ENCODE measurements around the gene KCNMB2. TPM values are rescaled to one million over a fixed set of nuclear protein-coding genes. Genes with fewer than 3 reads are reported as not detected.
A peak's percentile ranks its signal among the peaks of the same experiment; 100 is the strongest.
"Not testable (repeated sequence)": the region's sequence is repeated elsewhere in the genome, so short reads cannot be mapped to it uniquely, and the experiment has no call there.

KCNMB2 gene
- total and polyA plus RNA-seq, 2 experiments from 2014 or later: not detected

- no peaks in the 10 kb centered on the region for H3K9me2 ChIP-seq (ENCODE audit: insufficient read depth)
- H3K27ac ChIP-seq: no peak overlapping the region
- H3K4me1 ChIP-seq (ENCODE audit: insufficient read depth): no peaks in the 10 kb centered on the region
- H3K36me3 ChIP-seq (ENCODE audit: low read depth): no peaks in the 10 kb centered on the region
- H3F3A ChIP-seq (ENCODE audit: insufficient read depth): no peaks in the 10 kb centered on the region
- no peak overlapping the region for H3K9ac ChIP-seq
- TF ChIP-seq EZH2phosphoT487 (IDR thresholded peaks at IDR 0.05; ENCODE audit: insufficient read depth, low read depth) (no peak), EZH2 (IDR thresholded peaks at IDR 0.05; ENCODE audit: insufficient read depth, poor library complexity, severe bottlenecking) (no peak)
- H3K27me3 ChIP-seq (replicated peaks; ENCODE audit: insufficient read depth): no peaks in the 10 kb centered on the region
- H3K79me2 ChIP-seq (ENCODE audit: insufficient read depth): no peaks in the 10 kb centered on the region
- no peak overlapping the region for H3K4me2 ChIP-seq (ENCODE audit: unreplicated experiment)
- H3K9me3 ChIP-seq (ENCODE audit: low read depth): no peaks in the 10 kb centered on the region
- DNase-seq: no peak
- no peak overlapping the region for H2AFZ ChIP-seq
- no peak overlapping the region for H3K4me3 ChIP-seq
- in situ Hi-C loops (cut with MboI): no loop called here
- no peaks in the 10 kb centered on the region for H4K20me1 ChIP-seq (ENCODE audit: insufficient read depth)
Measured at GRCh38 chr3:178510496-178510895, 25.7 kb upstream of the KCNMB2 start.

DNA sequence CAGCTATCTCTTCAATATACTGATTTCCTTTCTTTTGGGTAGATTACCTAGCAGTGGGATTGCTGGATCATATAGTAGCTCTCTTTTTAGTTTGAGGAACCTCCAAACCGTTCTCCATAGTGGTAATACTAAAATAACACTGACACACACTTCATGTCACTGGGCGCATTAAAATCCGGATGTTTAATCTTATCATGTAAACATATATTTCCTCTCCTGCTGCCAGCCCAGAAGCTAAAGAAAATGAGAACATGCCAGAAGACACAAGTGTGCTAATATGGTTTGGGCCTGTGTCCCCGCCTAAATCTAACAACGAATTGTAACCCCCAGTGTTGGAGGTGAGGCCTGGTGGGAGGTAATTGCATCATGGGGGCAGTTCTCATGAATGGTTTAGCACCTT is 23.6 kb upstream of the KCNMB2 start:
- H3K9me3 ChIP-seq (ENCODE audit: low read depth): no peaks in the 10 kb centered on the region
- 58 to 60% methylated on average over 5 of the region's 5 CpGs for WGBS, 2 experiments (ENCODE audit: low coverage in 1 of 2, low lambda C conversion rate in 2 of 2, missing lambda C conversion rate in 2 of 2)
- H3F3A ChIP-seq (ENCODE audit: insufficient read depth): no peaks in the 10 kb centered on the region
- H3K27me3 ChIP-seq (replicated peaks; ENCODE audit: insufficient read depth): no peaks in the 10 kb centered on the region
- no peak overlapping the region for H3K4me3 ChIP-seq
- no peaks in the 10 kb centered on the region for H3K79me2 ChIP-seq (ENCODE audit: insufficient read depth)
- H3K4me2 ChIP-seq (ENCODE audit: unreplicated experiment): no peak overlapping the region
- H3K9ac ChIP-seq: no peak overlapping the region
- H3K27ac ChIP-seq: no peak overlapping the region
- H3K36me3 ChIP-seq (ENCODE audit: low read depth): no peaks in the 10 kb centered on the region
- no peak for DNase-seq
- H3K4me1 ChIP-seq (ENCODE audit: insufficient read depth): no peaks in the 10 kb centered on the region
- no peaks in the 10 kb centered on the region for H3K9me2 ChIP-seq (ENCODE audit: insufficient read depth)
- in situ Hi-C loops (cut with MboI): no loop called here
- H4K20me1 ChIP-seq (ENCODE audit: insufficient read depth): no peaks in the 10 kb centered on the region
- no peak for TF ChIP-seq EZH2phosphoT487 (IDR thresholded peaks at IDR 0.05; ENCODE audit: insufficient read depth, low read depth)
- H2AFZ ChIP-seq: no peak overlapping the region

DNA sequence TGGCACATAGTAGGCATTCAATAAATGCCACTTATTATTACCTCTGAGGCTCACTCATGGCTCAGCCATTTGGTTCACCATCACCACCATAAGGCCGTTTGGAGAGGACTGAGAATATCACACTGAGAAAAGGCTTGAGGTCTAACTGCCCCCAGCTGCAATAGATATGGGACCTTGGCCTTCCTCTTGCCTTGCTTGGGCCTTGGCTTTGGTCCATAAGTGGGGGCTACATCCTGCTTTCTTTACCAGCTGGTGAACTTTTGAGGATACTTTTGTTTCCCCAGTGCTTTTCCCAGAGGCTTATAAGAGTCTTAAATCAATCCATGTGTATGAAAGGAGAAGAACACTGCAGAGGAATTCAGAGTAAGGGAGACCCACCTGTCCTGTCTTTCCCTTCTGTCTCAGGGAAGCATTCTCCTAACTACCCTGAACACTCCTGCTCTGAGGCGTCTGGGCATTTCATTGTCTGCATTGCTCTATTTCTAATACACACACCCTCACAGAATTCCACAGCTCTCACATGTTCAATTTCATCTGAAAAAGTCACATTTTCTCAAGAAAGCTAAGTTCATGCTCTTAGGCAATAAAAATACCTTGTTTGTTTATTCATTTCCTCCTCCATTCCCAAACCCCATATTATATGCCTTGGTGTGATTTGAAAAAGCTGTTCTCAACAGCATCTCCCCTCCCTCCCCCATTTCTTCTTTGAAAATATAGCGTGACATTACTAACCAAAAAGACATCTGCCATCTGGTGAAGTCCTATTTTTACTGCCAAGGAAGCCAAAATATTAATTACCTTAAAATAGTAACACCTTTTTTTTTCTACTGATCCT is 22.5 kb upstream of the KCNMB2 start:
- Histone ChIP-seq H2AFZ (no peak overlapping the region), H3K4me1 (ENCODE audit: insufficient read depth) (no peaks in the 10 kb centered on the region), H3K79me2 (ENCODE audit: insufficient read depth) (no peaks in the 10 kb centered on the region), H3K27me3 (replicated peaks; ENCODE audit: insufficient read depth) (no peaks in the 10 kb centered on the region), H3K4me2 (ENCODE audit: unreplicated experiment) (no peak overlapping the region), H3F3A (ENCODE audit: insufficient read depth) (no peaks in the 10 kb centered on the region), H4K20me1 (ENCODE audit: insufficient read depth) (no peaks in the 10 kb centered on the region), H3K9me2 (ENCODE audit: insufficient read depth) (no peaks in the 10 kb centered on the region), H3K9me3 (ENCODE audit: low read depth) (no peaks in the 10 kb centered on the region), H3K9ac (no peak overlapping the region), H3K36me3 (ENCODE audit: low read depth) (no peaks in the 10 kb centered on the region), H3K4me3 (no peak overlapping the region), H3K27ac (no peak overlapping the region)
- 10 to 21% methylated on average over 3 of the region's 3 CpGs for WGBS, 2 experiments (ENCODE audit: low coverage in 1 of 2, low lambda C conversion rate in 2 of 2, missing lambda C conversion rate in 2 of 2)
- peak; percentile 48 for DNase-seq
- TF ChIP-seq EZH2 (IDR thresholded peaks at IDR 0.05; ENCODE audit: insufficient read depth, poor library complexity, severe bottlenecking) (no peak), EZH2phosphoT487 (IDR thresholded peaks at IDR 0.05; ENCODE audit: insufficient read depth, low read depth) (no peak)
- in situ Hi-C loops (cut with MboI): no loop called here

- Histone ChIP-seq H3K9me3 (ENCODE audit: low read depth) (no peaks in the 10 kb centered on the region), H4K20me1 (ENCODE audit: insufficient read depth) (no peaks in the 10 kb centered on the region), H3K4me1 (ENCODE audit: insufficient read depth) (no peaks in the 10 kb centered on the region), H3K36me3 (ENCODE audit: low read depth) (no peaks in the 10 kb centered on the region), H3F3A (ENCODE audit: insufficient read depth) (no peaks in the 10 kb centered on the region), H3K27ac (no peak overlapping the region), H2AFZ (no peak overlapping the region), H3K9me2 (ENCODE audit: insufficient read depth) (no peaks in the 10 kb centered on the region), H3K27me3 (replicated peaks; ENCODE audit: insufficient read depth) (no peaks in the 10 kb centered on the region), H3K79me2 (ENCODE audit: insufficient read depth) (no peaks in the 10 kb centered on the region), H3K4me2 (ENCODE audit: unreplicated experiment) (no peak overlapping the region), H3K9ac (no peak overlapping the region), H3K4me3 (no peak overlapping the region)
- no peak for DNase-seq
- in situ Hi-C loops (cut with MboI): no loop called here
- WGBS, 2 experiments (ENCODE audit: low coverage in 1 of 2, low lambda C conversion rate in 2 of 2, missing lambda C conversion rate in 2 of 2): 57 to 63% methylated on average over 2 of the region's 2 CpGs
- TF ChIP-seq EZH2 (IDR thresholded peaks at IDR 0.05; ENCODE audit: insufficient read depth, poor library complexity, severe bottlenecking) (no peak), EZH2phosphoT487 (IDR thresholded peaks at IDR 0.05; ENCODE audit: insufficient read depth, low read depth) (no peak)
Measured at GRCh38 chr3:178514401-178514800, 21.8 kb upstream of the KCNMB2 start.

DNA sequence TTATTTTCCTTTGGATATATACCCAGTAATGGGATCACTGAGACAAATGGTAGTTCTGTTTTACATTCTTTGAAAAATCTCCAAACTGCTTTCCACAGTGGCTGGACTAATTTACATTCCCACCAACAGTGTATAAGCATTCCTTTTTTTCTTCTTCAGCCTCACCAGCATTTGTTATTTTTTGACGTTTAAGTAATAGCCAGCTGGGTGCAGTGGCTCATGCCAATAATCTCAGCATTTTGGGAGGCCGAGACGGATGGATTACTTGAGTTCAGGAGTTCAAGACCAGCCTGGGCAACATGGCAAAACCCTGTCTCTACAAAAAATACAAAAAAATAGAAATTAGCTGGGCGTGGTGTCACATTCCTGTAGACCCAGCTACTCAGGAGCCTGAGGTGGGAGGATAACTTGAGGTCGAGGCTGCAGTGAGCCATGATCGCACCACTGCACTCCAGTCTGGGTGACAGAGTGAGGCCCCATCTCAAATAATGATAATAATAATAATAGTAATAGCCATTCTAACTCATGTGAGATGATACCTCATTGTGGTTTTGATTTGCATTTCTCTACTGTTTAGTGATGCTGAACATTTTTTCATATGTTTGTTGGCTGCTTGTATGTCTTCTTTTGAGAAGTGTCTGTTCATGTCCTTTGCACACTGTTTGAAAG is 21.0 kb upstream of the KCNMB2 start:
- H3K9me3 ChIP-seq (ENCODE audit: low read depth); H3K27me3 ChIP-seq (replicated peaks; ENCODE audit: insufficient read depth); H3K9me2 ChIP-seq (ENCODE audit: insufficient read depth); in situ Hi-C loops (cut with MboI); H3K27ac ChIP-seq; H3K4me2 ChIP-seq (ENCODE audit: unreplicated experiment); H3F3A ChIP-seq (ENCODE audit: insufficient read depth); H3K4me3 ChIP-seq; H3K36me3 ChIP-seq (ENCODE audit: low read depth); H3K9ac ChIP-seq; DNase-seq; H2AFZ ChIP-seq; H3K79me2 ChIP-seq (ENCODE audit: insufficient read depth); H3K4me1 ChIP-seq (ENCODE audit: insufficient read depth); H4K20me1 ChIP-seq (ENCODE audit: insufficient read depth): not testable (repeated sequence)
- 38 to 41% methylated on average over 6 of the region's 6 CpGs for WGBS, 2 experiments (ENCODE audit: low coverage in 1 of 2, low lambda C conversion rate in 2 of 2, missing lambda C conversion rate in 2 of 2)

All from GM23248 (cell line).